GM20000 (cell line): ENCODE measurements around the gene MAPK11.

Experiments
- DNase-seq: peaks from one replicate; pipeline ENCODE4 v3.0.0; 2012; ENCODE audit warnings: low spot score
- CTCF ChIP-seq: IDR thresholded peaks from 2 replicates; pipeline ENCODE4 v1.5.1; 2012; ENCODE audit warnings: mild to moderate bottlenecking, control low read depth; ENCODE audit errors: extremely low read depth, missing control alignments

Gene MAPK11

GRCh38 chr22:50266994-50267393 is 3.2 kb downstream of the MAPK11 start:
- DNase-seq: no peak
- TF ChIP-seq CTCF: no peak

GRCh38 chr22:50264946-50265669 is 5.1 kb downstream of the MAPK11 start:
- no peak for DNase-seq
- TF ChIP-seq CTCF: no peak

GRCh38 chr22:50264104-50264745 is 6.0 kb downstream of the MAPK11 start:
- TF ChIP-seq CTCF: no peak
- no peak for DNase-seq

GRCh38 chr22:50262973-50263617 is 7.1 kb downstream of the MAPK11 start:
- TF ChIP-seq CTCF: no peak

GRCh38 chr22:50262460-50262911 is 7.7 kb downstream of the MAPK11 start:
- no peak for DNase-seq
- TF ChIP-seq CTCF: no peak

More at GRCh38 chr22:50262973-50263617, 7.1 kb downstream of the MAPK11 start:
- DNase-seq: no peak

- TF ChIP-seq CTCF: no peak
- DNase-seq: peak; percentile 94
Measured at GRCh38 chr22:50261615-50262459, 8.3 kb downstream of the MAPK11 start, which contains the start of gene MAPK12. Gene MAPK12, minus strand, starts transcription at chr22:50261683. Its CDS starts 174 bp downstream, at chr22:50261509.
